PFSK-1 (cell line): ENCODE results near the gene CDH2.

Experiments
- FOXP2 ChIP-seq: optimal IDR thresholded peaks from 2 replicates; pipeline ENCODE3; 2011; ENCODE audit warnings: borderline replicate concordance, control low read depth, inconsistent platforms; ENCODE audit not compliant: insufficient read depth; ENCODE audit errors: extremely low read length, extremely low read depth
- POLR2AphosphoS5 ChIP-seq: IDR thresholded peaks from 2 replicates; pipeline ENCODE4 v1.6.1; 2012; ENCODE audit warnings: low read depth, mild to moderate bottlenecking, control low read depth, low read length, moderate library complexity
- REST ChIP-seq, 2 experiments: IDR thresholded peaks; 2 replicates each; pipeline versions ENCODE4 v1.6.1 to v1.8.0; 2011 to 2012; ENCODE audit warnings: low read depth in 2 of 2, low read length in 2 of 2, control low read depth in 1 of 2, inconsistent platforms in 1 of 2, mild to moderate bottlenecking in 1 of 2, moderate library complexity in 1 of 2; ENCODE audit not compliant: insufficient read depth in 1 of 2
- SIN3A ChIP-seq: IDR thresholded peaks from 2 replicates; pipeline ENCODE4 v1.6.1; 2012; ENCODE audit warnings: mild to moderate bottlenecking, low read length, moderate library complexity, borderline replicate concordance; ENCODE audit not compliant: insufficient read depth
- TAF1 ChIP-seq: IDR thresholded peaks from 2 replicates; pipeline ENCODE4 v1.6.1; 2012; ENCODE audit warnings: low read length, control low read depth, borderline replicate concordance; ENCODE audit not compliant: insufficient read depth

The CDH2 gene

GRCh38 chr18:28126768-28127167 lies 50.2 kb downstream of the CDH2 start:
- no peak for TF ChIP-seq FOXP2
- TF ChIP-seq REST (IDR thresholded peaks at IDR 0.05; ENCODE audit: insufficient read depth in 1 of 2, low read depth in 2 of 2, low read length in 2 of 2): no peak
- TF ChIP-seq TAF1: no peak
- no peak for TF ChIP-seq POLR2AphosphoS5
- TF ChIP-seq SIN3A: no peak

GRCh38 chr18:28125051-28125450 lies 51.9 kb downstream of the CDH2 start:
- TF ChIP-seq POLR2AphosphoS5 (no peak), TAF1 (no peak), SIN3A (no peak), FOXP2 (no peak)

GRCh38 chr18:28124131-28125029 lies 52.5 kb downstream of the CDH2 start:
- no peak for TF ChIP-seq FOXP2
- TF ChIP-seq REST (IDR thresholded peaks at IDR 0.05; ENCODE audit: insufficient read depth in 1 of 2, low read depth in 2 of 2, low read length in 2 of 2): no peak
- no peak for TF ChIP-seq TAF1
- no peak for TF ChIP-seq SIN3A
- TF ChIP-seq POLR2AphosphoS5: no peak

- TF ChIP-seq FOXP2 (no peak), REST (IDR thresholded peaks at IDR 0.05; ENCODE audit: insufficient read depth in 1 of 2, low read depth in 2 of 2, low read length in 2 of 2) (no peak), POLR2AphosphoS5 (no peak), TAF1 (no peak), SIN3A (no peak)
These were observed 53.4 kb downstream of the CDH2 start for GRCh38 chr18:28123401-28124030.

- TF ChIP-seq FOXP2 (no peak), POLR2AphosphoS5 (no peak), TAF1 (no peak), SIN3A (no peak), REST (IDR thresholded peaks at IDR 0.05; ENCODE audit: insufficient read depth in 1 of 2, low read depth in 2 of 2, low read length in 2 of 2) (no peak)
These were observed 56.0 kb downstream of the CDH2 start for GRCh38 chr18:28120828-28121515.
